GM12865 (cell line): Measurements from ENCODE around the gene TMEM263.

Experiments
- DNase-seq: peaks from one replicate; pipeline ENCODE4 v3.0.0; 2010; ENCODE audit warnings: low read depth
- H3K4me3 ChIP-seq: 2 replicates; pipeline ENCODE4 v1.5.1; 2011; ENCODE audit warnings: mild to moderate bottlenecking, low read depth, low read length, control low read depth
- CTCF ChIP-seq: IDR thresholded peaks from 2 replicates; pipeline ENCODE4 v1.5.1; 2011; ENCODE audit warnings: low read length, control low read depth, low read depth, inconsistent platforms; ENCODE audit not compliant: insufficient read depth; ENCODE audit errors: missing control alignments

The TMEM263 gene

GRCh38 chr12:106976668-106977067 is 21.0 kb downstream of the TMEM263 start:
- DNase-seq = no peak
- no peak for TF ChIP-seq CTCF
- no peak overlapping the region for H3K4me3 ChIP-seq

- TF ChIP-seq CTCF = no peak
- no peak for DNase-seq
- no peak overlapping the region for H3K4me3 ChIP-seq
These were observed 22.5 kb downstream of the TMEM263 start for GRCh38 chr12:106978035-106978800.

GRCh38 chr12:106980944-106981343 is 25.2 kb downstream of the TMEM263 start:
- TF ChIP-seq CTCF = no peak
- H3K4me3 ChIP-seq = no peak overlapping the region
- no peak for DNase-seq

GRCh38 chr12:106981788-106982187 is 26.1 kb downstream of the TMEM263 start:
- H3K4me3 ChIP-seq = no peak overlapping the region
- TF ChIP-seq CTCF = no peak
- DNase-seq = no peak

GRCh38 chr12:106982229-106982628 is 26.5 kb downstream of the TMEM263 start:
- no peak overlapping the region for H3K4me3 ChIP-seq
- no peak for DNase-seq
- TF ChIP-seq CTCF = no peak

GRCh38 chr12:106984588-106985137 is 29.0 kb downstream of the TMEM263 start:
- DNase-seq = no peak
- no peak for TF ChIP-seq CTCF
- H3K4me3 ChIP-seq = no peak overlapping the region

- TF ChIP-seq CTCF = no peak
- no peak overlapping the region for H3K4me3 ChIP-seq
- no peak for DNase-seq
These were observed 29.8 kb downstream of the TMEM263 start for GRCh38 chr12:106985479-106985878.
